Heart left ventricle (tissue), 16 donors: ENCODE data around the gene TMPRSS11B. TPM values are rescaled to one million over a fixed set of nuclear protein-coding genes. Genes with fewer than 3 reads are reported as not detected.

Experiments used
- ATAC-seq, 4 donors: fragments of 200-7000 bp; cut with Tn5 transposase; one replicate each; pipeline ENCODE4 v1.9.1; 2020 to 2022; ENCODE audit warnings: moderate library complexity in 4 of 4, mild to moderate bottlenecking in 3 of 4, moderate number of reproducible peaks in 1 of 4
- DNase-seq, 5 donors: peaks; one replicate each; pipeline ENCODE4 v3.0.0-alpha.2; 2020
- H3K27ac ChIP-seq, 12 donors: fragments of 200-600 bp; sonication (generic) in 4 of 12; one replicate each; pipeline versions ENCODE4 v1.5.0 to v1.8.0; 2016 to 2022; ENCODE audit warnings: mild to moderate bottlenecking in 2 of 12
- H3K27me3 ChIP-seq, 9 donors: fragments of 200-600 bp; sonication (generic) in 2 of 9; one replicate each; pipeline versions ENCODE4 v1.5.1 to v1.8.0; 2016 to 2022; ENCODE audit warnings: mild to moderate bottlenecking in 3 of 9
- H3K36me3 ChIP-seq, 9 donors: fragments of 200-600 bp; sonication (generic) in 2 of 9; one replicate each; pipeline versions ENCODE4 v1.5.0 to v1.8.0; 2018 to 2022; ENCODE audit warnings: mild to moderate bottlenecking in 2 of 9
- H3K4me1 ChIP-seq, 12 donors: fragments of 200-600 bp; sonication (generic) in 4 of 12; one replicate each; pipeline versions ENCODE4 v1.5.0 to v1.8.0; 2016 to 2022; ENCODE audit warnings: mild to moderate bottlenecking in 3 of 12
- H3K4me3 ChIP-seq, 12 donors: fragments of 200-600 bp; sonication (generic) in 4 of 12; one replicate each; pipeline versions ENCODE4 v1.5.0 to v1.8.0; 2017 to 2022; ENCODE audit warnings: mild to moderate bottlenecking in 9 of 12, moderate library complexity in 4 of 12
- H3K9me3 ChIP-seq, 12 donors: fragments of 200-600 bp; sonication (generic) in 4 of 12; one replicate each; pipeline versions ENCODE4 v1.5.0 to v1.8.0; 2016 to 2022; ENCODE audit warnings: mild to moderate bottlenecking in 1 of 12
- CTCF ChIP-seq, 12 donors: fragments of 200-600 bp; sonication (generic) in 4 of 12; IDR thresholded peaks; one replicate each; pipeline versions ENCODE4 v1.5.0 to v1.8.0; 2018 to 2022; ENCODE audit warnings: antibody characterized with exemption in 12 of 12, mild to moderate bottlenecking in 5 of 12
- POLR2A ChIP-seq, 2 donors: fragments of 450-650 bp; IDR thresholded peaks; one replicate each; pipeline ENCODE4 v1.6.1; 2017; ENCODE audit warnings: antibody characterized with exemption in 2 of 2, mild to moderate bottlenecking in 2 of 2, moderate library complexity in 2 of 2
- whole genome bisulfite sequencing, 4 donors: extraction: QIAGEN DNeasy Blood & Tissue Kit in 2 of 4; methylation state at CpG; one replicate each; pipeline versions ENCODE4 v1.1.5 to v1.1.7; 2013 to 2018; 5-methylcytosine and 5-hydroxymethylcytosine counted together
- intact Hi-C, 10 donors: fragments of 100-400 bp; cut with DNase I; formaldehyde crosslinking; loops; one replicate each; pipeline versions ENCODE4 v1.11.1 to v1.14.2; 2022
- polyA plus RNA-seq, 2 donors: library from polyadenylated mRNA; stranded (reverse); fragments of 200-250 nt; gene quantifications; one replicate each; pipeline ENCODE4 v1.2.3, GENCODE V29; 2013
- total RNA-seq, 9 donors: library from RNA; depleted of rRNA in 2 of 9; stranded (reverse); fragments of >200 nt in 2 of 9; fragmentation: NEBNext Ultra II Directional in 3 of 9; extraction: Animal tissue kit (Norgen Biotek cat#: 25700) in 3 of 9; gene quantifications; one replicate each; pipeline versions ENCODE4 v1.1.0 to v1.2.4, GENCODE V29; 2016 to 2023
- donor health status: ischemic (EF 13 %, LVEDD 7.1; RV severe dilation, severe dysfunction).
- donor health status: healthy with polysubstance abuse.
- donor health status: DM: no; HTN: yes; CAD: no.
- donor health status: DM: no; HTN: no; CAD: no.
- donor health status: ischemic (EF 25% LVEDD 6.9; RV normal size, moderate dysfunction).
- donor health status: ischemic (EF 25% LVEDD 5.7; RV mildly dilated, moderate dysfunction).
- donor health status: healthy.
- donor health status: DM: yes; HTN: yes; CAD: no.
- donor health status: ischemic (EF 35%, LVEDD 5.7; RV mildly dilated, moderate dysfunction).
- donor health status: nonischemic (EF 11% LVEDD 7.7; RV severe dilation, severe dysfunction).
- donor health status: DM: yes; HTN: yes; CAD: no.
- donor health status: PGD.
- donor health status: ischemic (EF 29% LVEDD 5.4; RV normal size, mild dysfunction).
- donor health status: nonischemic (EF 23%, LVEDD 6.1; RV moderate dilation, normal function).

TMPRSS11B gene
- total and polyA plus RNA-seq, 11 donors, result 0.06 TPM; not detected in 10

GRCh38 chr4:68182382-68182820 lies 63.1 kb downstream of the TMPRSS11B start:
- intact Hi-C loops, result no loop called here
- DNase-seq, result peak in 1 of 5 donors; percentile 52
- H3K27ac ChIP-seq, result no peak overlapping the region
- TF ChIP-seq CTCF (IDR thresholded peaks at IDR 0.05) (no peak), POLR2A (IDR thresholded peaks at IDR 0.05) (no peak)
- H3K4me1 ChIP-seq, result no peaks in the 10 kb centered on the region
- no peaks in the 10 kb centered on the region for H3K9me3 ChIP-seq
- no peaks in the 10 kb centered on the region for H3K36me3 ChIP-seq
- no peaks in the 10 kb centered on the region for H3K27me3 ChIP-seq
- ATAC-seq, result no peak
- no peak overlapping the region for H3K4me3 ChIP-seq
- 92 to 96% (median 95%) methylated on average over 26 to 27 of the region's 27 CpGs for WGBS, 4 donors

- TF ChIP-seq CTCF (IDR thresholded peaks at IDR 0.05) (no peak), POLR2A (IDR thresholded peaks at IDR 0.05) (no peak)
- intact Hi-C loops, result no loop called here
Measured at GRCh38 chr4:68180849-68181526, 64.5 kb downstream of the TMPRSS11B start.

GRCh38 chr4:68176904-68177303 lies 68.6 kb downstream of the TMPRSS11B start:
- no peak overlapping the region for H3K4me3 ChIP-seq
- intact Hi-C loops, result loop anchor here (5.0 to 10.0 kb wide), 7 partner anchors 190 to 632 kb away; partner anchors contain the start of gene CENPC (in 5 of the 10)
- no peaks in the 10 kb centered on the region for H3K4me1 ChIP-seq
- TF ChIP-seq CTCF (IDR thresholded peaks at IDR 0.05) (no peak), POLR2A (IDR thresholded peaks at IDR 0.05) (no peak)
- ATAC-seq (no peak), DNase-seq (no peak)
- H3K27me3 ChIP-seq, result no peaks in the 10 kb centered on the region
- no peaks in the 10 kb centered on the region for H3K36me3 ChIP-seq
- no peaks in the 10 kb centered on the region for H3K9me3 ChIP-seq
- 26 to 32% (median 30%) methylated on average over 2 of the region's 2 CpGs for WGBS, 4 donors
- no peak overlapping the region for H3K27ac ChIP-seq

More at GRCh38 chr4:68180849-68181526, 64.5 kb downstream of the TMPRSS11B start:
- DNase-seq (no peak), ATAC-seq (no peak)
- no peak overlapping the region for H3K27ac ChIP-seq
- H3K27me3 ChIP-seq, result no peaks in the 10 kb centered on the region
- H3K36me3 ChIP-seq, result no peaks in the 10 kb centered on the region
- no peak overlapping the region for H3K4me3 ChIP-seq
- H3K4me1 ChIP-seq, result no peaks in the 10 kb centered on the region
- 63 to 72% (median 69%) methylated on average over 1 of the region's 1 CpG for WGBS, 4 donors
- no peaks in the 10 kb centered on the region for H3K9me3 ChIP-seq

Other genes starting within 250 kb of the TMPRSS11B start
- under 1 TPM in 1 of 9 donors, not detected in 8; 0.10 TPM for gene TMPRSS11F, start 115.8 kb downstream of the TMPRSS11B start, total RNA-seq
- not detected for gene TMPRSS11F, start 115.8 kb downstream of the TMPRSS11B start, polyA plus RNA-seq
- gene YTHDC1, start 104.4 kb upstream of the TMPRSS11B start, total RNA-seq, result 10 to 100 TPM; 27.0 to 60.8 (median 43.8) TPM
- 10 to 100 TPM; 27.1 to 30.5 TPM for gene YTHDC1, start 104.4 kb upstream of the TMPRSS11B start, polyA plus RNA-seq
- not detected for gene TMPRSS11E, start 201.8 kb upstream of the TMPRSS11B start, total RNA-seq
- gene TMPRSS11E, start 201.8 kb upstream of the TMPRSS11B start, polyA plus RNA-seq, result not detected